Ramos (cell line): ENCODE measurements around the gene UQCR11.

ENCODE experiments used
- in situ Hi-C: fragments of 300-500 bp; cut with MboI; formaldehyde crosslinking; loops from one replicate; pipeline ENCODE4 v1.14.3; 2022; ENCODE audit warnings: low sequenced_read_pairs; ENCODE audit not compliant: unreplicated experiment

Gene UQCR11

GRCh38 chr19:1636325-1637236 lies 31.3 kb upstream of the UQCR11 start:
- in situ Hi-C loops = no loop called here

- in situ Hi-C loops = no loop called here
Measured at GRCh38 chr19:1634938-1635243, 29.6 kb upstream of the UQCR11 start.

GRCh38 chr19:1634242-1634937 lies 29.1 kb upstream of the UQCR11 start:
- in situ Hi-C loops = no loop called here

- in situ Hi-C loops = no loop called here
Measured at GRCh38 chr19:1633269-1633826, 28.1 kb upstream of the UQCR11 start.

- in situ Hi-C loops = no loop called here
Measured at GRCh38 chr19:1632462-1633268, 27.4 kb upstream of the UQCR11 start.

GRCh38 chr19:1631557-1632100 lies 26.4 kb upstream of the UQCR11 start:
- in situ Hi-C loops = no loop called here

GRCh38 chr19:1630811-1631210 lies 25.5 kb upstream of the UQCR11 start:
- in situ Hi-C loops = no loop called here

- in situ Hi-C loops = no loop called here
Measured at GRCh38 chr19:1630012-1630411, 24.8 kb upstream of the UQCR11 start.

GRCh38 chr19:1629256-1629808 lies 24.1 kb upstream of the UQCR11 start:
- in situ Hi-C loops = no loop called here

GRCh38 chr19:1627194-1627593 lies 21.9 kb upstream of the UQCR11 start:
- in situ Hi-C loops = no loop called here

- in situ Hi-C loops = no loop called here
Measured at GRCh38 chr19:1626417-1627010, 21.3 kb upstream of the UQCR11 start.

- in situ Hi-C loops = no loop called here
Measured at GRCh38 chr19:1624458-1624857, 19.2 kb upstream of the UQCR11 start.

- in situ Hi-C loops = no loop called here
Measured at GRCh38 chr19:1622541-1622940, 17.3 kb upstream of the UQCR11 start.

- in situ Hi-C loops = no loop called here
Measured at GRCh38 chr19:1622007-1622406, 16.7 kb upstream of the UQCR11 start.

- in situ Hi-C loops = no loop called here
Measured at GRCh38 chr19:1621574-1621973, 16.3 kb upstream of the UQCR11 start.

GRCh38 chr19:1621021-1621420 lies 15.8 kb upstream of the UQCR11 start:
- in situ Hi-C loops = no loop called here

GRCh38 chr19:1620502-1620901 lies 15.2 kb upstream of the UQCR11 start:
- in situ Hi-C loops = no loop called here

- in situ Hi-C loops = no loop called here
Measured at GRCh38 chr19:1619703-1620102, 14.4 kb upstream of the UQCR11 start.

- in situ Hi-C loops = no loop called here
Measured at GRCh38 chr19:1619094-1619439, 13.8 kb upstream of the UQCR11 start.
